Left colon (tissue), 2 donors: ENCODE measurements around the gene EFCAB13. TPM values are rescaled to one million over a fixed set of nuclear protein-coding genes. Genes with fewer than 3 reads are reported as not detected.
A peak's percentile ranks its signal among the peaks of the same experiment; 100 is the strongest.

Source experiments
- ATAC-seq: fragments of 200-7000 bp; cut with Tn5 transposase; one replicate; pipeline ENCODE4 v1.9.1; 2020; ENCODE audit warnings: mild to moderate bottlenecking, moderate library complexity
- DNase-seq, 2 donors: peaks; one replicate each; pipeline ENCODE4 v3.0.0-alpha.2; 2020
- intact Hi-C, 2 donors: fragments of 100-400 bp; cut with DNase I in 1 of 2; cut with micrococcal nuclease in 1 of 2; formaldehyde crosslinking; loops; one replicate each; pipeline versions ENCODE4 v1.11.2 to v1.14.0; 2022; cut with DNase I, micrococcal nuclease
- long read RNA-seq: library from polyadenylated mRNA; unstranded; transcript quantifications from one replicate; pipeline ENCODE4 v2.0.0, GENCODE V29; 2021
- total RNA-seq, 2 donors: library from RNA; stranded (reverse); fragmentation: NEBNext Ultra II Directional; extraction: Animal tissue kit (Norgen Biotek cat#: 25700); gene quantifications; one replicate each; pipeline ENCODE4 v1.2.1, GENCODE V29; 2021
- donor health status: DM: no; HTN: no; CAD: no.
- donor health status: DM: yes; HTN: yes; CAD: no.

The EFCAB13 gene
- 1 to 10 TPM; 3.2 to 4.0 TPM for total RNA-seq
- long read RNA-seq, partial matches to known transcripts: 0 of 3 reads
- long read RNA-seq, other reads (novel, unspliced or antisense): 3 of 3 reads

- ATAC-seq (peak; percentile 93), DNase-seq (peak; percentile 90)
- intact Hi-C loops: no loop called here
Observed at GRCh38 chr17:47323382-47324223, at the start of gene EFCAB13. Gene EFCAB13 (plus strand): TSS chr17:47323955. CDS start chr17:47328354, 4,399 bp downstream.

GRCh38 chr17:47274319-47275069 is 49.3 kb upstream of the EFCAB13 start:
- no peak for ATAC-seq
- DNase-seq: no peak
- intact Hi-C loops: no loop called here

- peak; percentile 70 to 84 for DNase-seq
- intact Hi-C loops: no loop called here
- ATAC-seq: peak; percentile 23
Observed at GRCh38 chr17:47275245-47275984, 48.3 kb upstream of the EFCAB13 start.

- DNase-seq (no peak), ATAC-seq (peak; percentile 67)
- intact Hi-C loops: no loop called here
Observed at GRCh38 chr17:47276444-47276843, 47.3 kb upstream of the EFCAB13 start.

- intact Hi-C loops: no loop called here
- ATAC-seq: peak; percentile 78
- DNase-seq: peak; percentile 44 to 76
Observed at GRCh38 chr17:47276868-47277267, 46.9 kb upstream of the EFCAB13 start.

GRCh38 chr17:47277921-47278320 is 45.8 kb upstream of the EFCAB13 start:
- DNase-seq (no peak), ATAC-seq (no peak)
- intact Hi-C loops: no loop called here

GRCh38 chr17:47278561-47278960 is 45.2 kb upstream of the EFCAB13 start:
- no peak for ATAC-seq
- intact Hi-C loops: no loop called here
- DNase-seq: no peak

GRCh38 chr17:47279062-47279801 is 44.5 kb upstream of the EFCAB13 start:
- intact Hi-C loops: no loop called here
- DNase-seq (peak; percentile 26 to 52), ATAC-seq (no peak)

GRCh38 chr17:47280072-47280811 is 43.5 kb upstream of the EFCAB13 start:
- ATAC-seq (no peak), DNase-seq (no peak)
- intact Hi-C loops: no loop called here

- ATAC-seq (no peak), DNase-seq (no peak)
- intact Hi-C loops: no loop called here
Observed at GRCh38 chr17:47281216-47281615, 42.5 kb upstream of the EFCAB13 start.

- intact Hi-C loops: no loop called here
- ATAC-seq: no peak
Observed at GRCh38 chr17:47285003-47285402, 38.8 kb upstream of the EFCAB13 start.

GRCh38 chr17:47286198-47286914 is 37.4 kb upstream of the EFCAB13 start:
- no peak for ATAC-seq
- no peak for DNase-seq
- intact Hi-C loops: no loop called here

More at GRCh38 chr17:47285003-47285402, 38.8 kb upstream of the EFCAB13 start:
- no peak for DNase-seq

- DNase-seq (no peak), ATAC-seq (no peak)
- intact Hi-C loops: no loop called here
Observed at GRCh38 chr17:47287068-47287467, 36.7 kb upstream of the EFCAB13 start.

GRCh38 chr17:47287639-47288038 is 36.1 kb upstream of the EFCAB13 start:
- ATAC-seq (no peak), DNase-seq (no peak)

GRCh38 chr17:47288531-47289116 is 35.1 kb upstream of the EFCAB13 start:
- DNase-seq (no peak), ATAC-seq (peak; percentile 74)
- intact Hi-C loops: no loop called here

More at GRCh38 chr17:47287639-47288038, 36.1 kb upstream of the EFCAB13 start:
- intact Hi-C loops: no loop called here

- intact Hi-C loops: no loop called here
- DNase-seq: no peak
- ATAC-seq: no peak
Observed at GRCh38 chr17:47289302-47289701, 34.5 kb upstream of the EFCAB13 start.

- ATAC-seq (no peak), DNase-seq (no peak)
- intact Hi-C loops: no loop called here
Observed at GRCh38 chr17:47290870-47291241, 32.9 kb upstream of the EFCAB13 start.
